ENCODE measurements around the gene ATP6AP2.

The ATP6AP2 gene

GRCh38 chrX:40646489-40647306 is 65.9 kb downstream of the ATP6AP2 start:
- peak overlapping the region; percentile 65 for H3K4me3 ChIP-seq (ENCODE audit: low read length)
- no peak for TF ChIP-seq CTCF (IDR thresholded peaks at IDR 0.05; ENCODE audit: insufficient read depth, low read depth, low read length, missing control alignments)
- peak; percentile 24 for DNase-seq (ENCODE audit: low read depth)

- peak; percentile 83 for DNase-seq (ENCODE audit: low read depth)
- peak within 1 kb of the TSS; percentile 65 for H3K4me3 ChIP-seq (ENCODE audit: low read length)
- no peak for TF ChIP-seq CTCF (IDR thresholded peaks at IDR 0.05; ENCODE audit: insufficient read depth, low read depth, low read length, missing control alignments)
Measured at GRCh38 chrX:40647307-40648197, 66.8 kb downstream of the ATP6AP2 start, which contains the start of gene CXorf38. CXorf38 (minus strand) TSS chrX:40647561; CDS start chrX:40647520, 41 bp downstream.

- no peak overlapping the region for H3K4me3 ChIP-seq (ENCODE audit: low read length)
- peak; percentile 60 for DNase-seq (ENCODE audit: low read depth)
- peak; percentile 52 for TF ChIP-seq CTCF (IDR thresholded peaks at IDR 0.05; ENCODE audit: insufficient read depth, low read depth, low read length, missing control alignments)
Measured at GRCh38 chrX:40651620-40652223, 71.0 kb downstream of the ATP6AP2 start.

- H3K4me3 ChIP-seq (ENCODE audit: low read length) = no peak overlapping the region
- TF ChIP-seq CTCF (IDR thresholded peaks at IDR 0.05; ENCODE audit: insufficient read depth, low read depth, low read length, missing control alignments) = no peak
- no peak for DNase-seq (ENCODE audit: low read depth)
Measured at GRCh38 chrX:40652664-40653063, 71.9 kb downstream of the ATP6AP2 start.

GRCh38 chrX:40653535-40653934 is 72.8 kb downstream of the ATP6AP2 start:
- no peak for TF ChIP-seq CTCF (IDR thresholded peaks at IDR 0.05; ENCODE audit: insufficient read depth, low read depth, low read length, missing control alignments)

More at GRCh38 chrX:40653535-40653934, 72.8 kb downstream of the ATP6AP2 start:
- H3K4me3 ChIP-seq (ENCODE audit: low read length) = no peak overlapping the region
- DNase-seq (ENCODE audit: low read depth) = no peak

Data from epithelial cell of esophagus (primary cell).